PFSK-1 (cell line): ENCODE measurements around the gene ARHGAP28.

Experiments used
- POLR2AphosphoS5 ChIP-seq: IDR thresholded peaks from 2 replicates; pipeline ENCODE4 v1.6.1; 2012; ENCODE audit warnings: low read depth, mild to moderate bottlenecking, control low read depth, low read length, moderate library complexity
- SIN3A ChIP-seq: IDR thresholded peaks from 2 replicates; pipeline ENCODE4 v1.6.1; 2012; ENCODE audit warnings: mild to moderate bottlenecking, low read length, moderate library complexity, borderline replicate concordance; ENCODE audit not compliant: insufficient read depth
- TAF1 ChIP-seq: IDR thresholded peaks from 2 replicates; pipeline ENCODE4 v1.6.1; 2012; ENCODE audit warnings: low read length, control low read depth, borderline replicate concordance; ENCODE audit not compliant: insufficient read depth
- TF ChIP-seq, protein P1 (sequence below), 2 experiments: IDR thresholded peaks; 2 replicates each; pipeline versions ENCODE4 v1.6.1 to v1.8.0; 2011 to 2012; ENCODE audit warnings: low read depth in 2 of 2, low read length in 2 of 2, control low read depth in 1 of 2, inconsistent platforms in 1 of 2, mild to moderate bottlenecking in 1 of 2, moderate library complexity in 1 of 2; ENCODE audit not compliant: insufficient read depth in 1 of 2

- TF ChIP-seq TAF1 (no peak), SIN3A (no peak), POLR2AphosphoS5 (no peak)
- TF ChIP-seq, protein P1, sequence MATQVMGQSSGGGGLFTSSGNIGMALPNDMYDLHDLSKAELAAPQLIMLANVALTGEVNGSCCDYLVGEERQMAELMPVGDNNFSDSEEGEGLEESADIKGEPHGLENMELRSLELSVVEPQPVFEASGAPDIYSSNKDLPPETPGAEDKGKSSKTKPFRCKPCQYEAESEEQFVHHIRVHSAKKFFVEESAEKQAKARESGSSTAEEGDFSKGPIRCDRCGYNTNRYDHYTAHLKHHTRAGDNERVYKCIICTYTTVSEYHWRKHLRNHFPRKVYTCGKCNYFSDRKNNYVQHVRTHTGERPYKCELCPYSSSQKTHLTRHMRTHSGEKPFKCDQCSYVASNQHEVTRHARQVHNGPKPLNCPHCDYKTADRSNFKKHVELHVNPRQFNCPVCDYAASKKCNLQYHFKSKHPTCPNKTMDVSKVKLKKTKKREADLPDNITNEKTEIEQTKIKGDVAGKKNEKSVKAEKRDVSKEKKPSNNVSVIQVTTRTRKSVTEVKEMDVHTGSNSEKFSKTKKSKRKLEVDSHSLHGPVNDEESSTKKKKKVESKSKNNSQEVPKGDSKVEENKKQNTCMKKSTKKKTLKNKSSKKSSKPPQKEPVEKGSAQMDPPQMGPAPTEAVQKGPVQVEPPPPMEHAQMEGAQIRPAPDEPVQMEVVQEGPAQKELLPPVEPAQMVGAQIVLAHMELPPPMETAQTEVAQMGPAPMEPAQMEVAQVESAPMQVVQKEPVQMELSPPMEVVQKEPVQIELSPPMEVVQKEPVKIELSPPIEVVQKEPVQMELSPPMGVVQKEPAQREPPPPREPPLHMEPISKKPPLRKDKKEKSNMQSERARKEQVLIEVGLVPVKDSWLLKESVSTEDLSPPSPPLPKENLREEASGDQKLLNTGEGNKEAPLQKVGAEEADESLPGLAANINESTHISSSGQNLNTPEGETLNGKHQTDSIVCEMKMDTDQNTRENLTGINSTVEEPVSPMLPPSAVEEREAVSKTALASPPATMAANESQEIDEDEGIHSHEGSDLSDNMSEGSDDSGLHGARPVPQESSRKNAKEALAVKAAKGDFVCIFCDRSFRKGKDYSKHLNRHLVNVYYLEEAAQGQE (IDR thresholded peaks at IDR 0.05; ENCODE audit: insufficient read depth in 1 of 2, low read depth in 2 of 2, low read length in 2 of 2): no peak
These were observed 67.0 kb downstream of the ARHGAP28 start for GRCh38 chr18:6796511-6796910.
